ENCODE measurements around the gene PCDHGA6.
"Not testable (repeated sequence)": the region's sequence is repeated elsewhere in the genome, so short reads cannot be mapped to it uniquely, and the experiment has no call there.

The PCDHGA6 gene

DNA sequence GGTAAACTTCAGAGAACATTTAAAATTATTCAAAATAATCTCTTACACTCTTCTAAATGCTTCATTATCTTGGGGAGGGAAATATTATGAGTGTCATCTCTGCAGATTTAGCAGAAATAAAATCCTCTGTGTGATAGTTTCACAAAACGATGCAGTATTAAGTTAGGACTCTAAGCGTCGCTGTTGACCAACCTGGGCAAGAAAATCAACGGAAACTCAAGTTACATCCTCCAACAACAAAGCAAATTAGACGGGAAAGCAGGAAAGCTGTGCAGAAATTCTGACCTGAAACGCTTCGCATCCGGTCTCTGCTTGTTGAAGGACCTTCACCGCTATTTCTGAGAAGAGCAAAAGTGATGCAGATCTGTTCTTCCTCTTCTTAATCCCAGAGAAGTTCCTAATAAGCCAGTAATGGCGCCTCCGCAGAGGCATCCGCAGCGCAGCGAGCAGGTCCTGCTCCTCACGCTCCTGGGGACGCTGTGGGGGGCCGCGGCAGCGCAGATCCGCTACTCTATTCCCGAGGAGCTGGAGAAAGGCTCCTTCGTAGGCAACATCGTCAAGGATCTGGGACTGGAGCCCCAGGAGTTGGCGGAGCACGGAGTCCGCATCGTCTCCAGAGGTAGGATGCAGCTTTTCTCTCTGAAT lies at the start of gene PCDHGA6:
Gene PCDHGA6 (plus strand): TSS at position 219 of the 645 bp plus-strand sequence. CDS start 193 bp downstream, at position 412.
- DNase-seq, result no peak

DNA sequence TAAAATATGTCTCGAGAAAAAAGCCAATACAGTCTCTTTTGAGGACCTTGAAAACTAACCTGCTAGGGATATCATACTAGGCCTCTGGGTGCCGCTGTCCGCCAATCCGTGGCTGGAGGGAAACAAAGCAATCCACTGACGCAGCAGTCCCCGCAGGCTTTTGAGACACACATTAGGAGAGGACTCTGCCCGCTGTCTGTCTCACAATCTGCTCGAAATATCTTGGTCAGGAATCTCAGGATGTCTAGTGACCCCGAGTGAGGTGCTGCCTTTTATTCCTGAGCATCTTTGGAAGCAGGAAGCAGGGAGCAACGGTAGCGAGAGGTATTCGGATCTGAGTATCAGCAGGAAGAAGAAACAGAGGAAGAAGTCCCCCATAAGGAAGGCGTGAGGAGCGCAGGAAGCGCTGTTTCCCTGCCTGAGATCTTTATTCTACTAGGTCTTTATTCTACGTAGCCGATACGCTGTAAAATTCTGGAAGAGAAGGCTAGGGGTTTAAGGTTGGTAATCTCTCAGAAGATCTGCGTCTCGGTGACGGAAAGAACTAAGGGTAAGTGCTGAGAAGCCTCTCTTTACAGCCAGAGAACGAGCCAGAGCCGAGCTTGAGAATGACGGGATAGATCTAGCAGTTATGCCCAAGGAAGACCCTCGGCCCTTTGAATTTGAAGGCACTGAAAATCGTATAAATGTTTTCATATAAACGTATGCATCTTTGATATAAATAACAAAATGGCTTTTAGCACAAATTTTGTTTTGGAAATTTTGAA lies 47.4 kb upstream of the PCDHGA6 start:
- peak; percentile 68 for DNase-seq

DNA sequence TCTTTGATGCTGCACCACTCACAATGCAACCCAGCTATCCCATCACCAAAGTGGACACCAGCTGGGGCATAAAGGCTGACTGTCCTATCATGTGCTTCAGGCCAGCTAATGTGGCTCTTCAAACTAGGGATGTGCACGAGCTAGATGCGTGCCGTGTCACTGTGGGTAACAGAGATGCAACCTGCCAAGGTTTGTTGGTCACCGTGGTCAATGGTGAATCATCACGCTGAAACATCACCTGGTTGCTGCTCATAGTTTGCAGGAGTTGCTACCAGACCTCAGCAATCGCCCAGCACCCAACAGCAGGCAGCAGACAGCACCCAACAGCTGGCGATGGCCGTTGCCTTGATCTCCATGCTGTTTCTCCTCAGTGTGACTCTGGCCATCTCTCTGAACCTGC lies 45.5 kb upstream of the PCDHGA6 start:
- no peak for DNase-seq

DNA sequence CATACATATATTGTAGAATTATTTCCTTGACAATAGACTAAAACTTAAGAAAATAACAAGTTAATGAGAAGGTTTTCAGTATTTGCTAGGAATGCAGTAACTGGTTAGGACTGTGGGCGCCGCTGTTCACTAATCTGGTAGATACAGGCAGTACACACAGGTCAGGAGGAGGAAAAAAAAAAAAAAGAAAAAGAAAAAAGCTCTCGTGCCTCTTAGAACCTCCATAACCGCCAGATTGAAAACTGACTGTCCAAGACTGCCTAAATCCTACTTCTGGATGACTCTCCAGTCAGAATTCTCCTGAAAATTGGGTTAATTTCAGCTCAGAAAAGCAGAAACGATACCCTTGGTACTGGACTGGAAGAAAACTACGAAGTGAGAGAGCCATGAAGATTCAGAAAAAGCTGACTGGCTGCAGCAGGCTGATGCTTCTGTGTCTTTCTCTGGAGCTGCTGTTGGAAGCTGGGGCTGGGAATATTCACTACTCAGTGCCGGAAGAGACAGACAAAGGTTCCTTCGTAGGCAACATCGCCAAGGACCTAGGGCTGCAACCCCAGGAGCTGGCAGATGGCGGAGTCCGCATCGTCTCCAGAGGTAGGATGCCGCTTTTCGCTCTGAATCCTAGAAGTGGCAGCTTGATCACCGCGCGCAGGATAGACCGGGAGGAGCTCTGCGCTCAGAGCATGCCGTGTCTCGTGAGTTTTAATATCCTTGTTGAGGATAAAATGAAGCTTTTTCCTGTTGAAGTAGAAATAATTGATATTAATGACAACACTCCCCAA lies 43.2 kb upstream of the PCDHGA6 start, which contains the start of gene PCDHGA1:
Gene PCDHGA1 (plus strand): TSS at position 216 of the 782 bp plus-strand sequence.
- peak; percentile 12 for DNase-seq

DNA sequence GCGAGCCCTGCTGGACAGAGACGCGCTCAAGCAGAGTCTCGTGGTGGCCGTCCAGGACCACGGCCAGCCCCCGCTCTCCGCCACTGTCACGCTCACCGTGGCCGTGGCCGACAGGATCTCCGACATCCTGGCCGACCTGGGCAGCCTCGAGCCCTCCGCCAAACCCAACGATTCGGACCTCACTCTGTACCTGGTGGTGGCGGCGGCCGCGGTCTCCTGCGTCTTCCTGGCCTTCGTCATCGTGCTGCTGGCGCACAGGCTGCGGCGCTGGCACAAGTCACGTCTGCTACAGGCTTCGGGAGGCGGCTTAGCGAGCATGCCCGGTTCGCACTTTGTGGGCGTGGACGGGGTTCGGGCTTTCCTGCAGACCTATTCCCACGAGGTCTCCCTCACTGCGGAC lies 41.1 kb upstream of the PCDHGA6 start:
- DNase-seq, result not testable (repeated sequence)

DNA sequence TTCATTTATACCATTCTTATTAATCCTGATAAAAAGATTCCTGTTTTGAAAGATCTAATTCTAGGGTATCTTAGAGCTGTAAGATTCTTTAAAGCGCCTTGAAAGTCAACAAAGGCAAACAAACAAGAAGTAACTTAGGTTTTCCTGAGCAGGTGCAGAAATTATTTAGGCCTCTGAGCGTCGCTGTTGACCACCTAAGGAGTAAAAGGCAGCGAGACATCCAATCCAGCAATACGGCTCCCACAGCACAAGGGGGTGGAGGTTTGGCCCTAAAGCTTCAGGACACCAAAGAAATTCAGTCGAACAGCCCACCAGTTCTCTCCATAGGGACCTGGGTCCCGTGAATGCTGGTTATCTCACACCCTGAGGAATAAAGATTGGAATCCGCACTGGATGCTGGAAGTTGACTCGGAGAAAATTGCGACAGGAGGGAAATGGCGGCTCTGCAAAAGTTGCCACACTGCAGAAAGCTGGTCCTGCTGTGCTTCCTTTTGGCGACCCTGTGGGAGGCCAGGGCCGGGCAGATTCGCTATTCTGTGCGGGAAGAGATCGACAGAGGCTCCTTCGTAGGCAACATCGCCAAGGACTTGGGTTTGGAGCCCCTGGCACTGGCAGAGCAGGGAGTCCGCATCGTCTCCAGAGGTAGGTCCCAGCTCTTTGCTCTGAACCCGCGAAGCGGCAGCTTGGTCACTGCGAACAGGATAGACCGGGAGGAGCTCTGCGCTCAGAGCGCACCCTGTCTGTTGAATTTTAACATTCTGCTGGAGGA lies 35.0 kb upstream of the PCDHGA6 start, which contains the start of gene PCDHGA2:
Gene PCDHGA2 (plus strand): TSS at position 223 of the 769 bp plus-strand sequence.
- DNase-seq, result no peak

DNA sequence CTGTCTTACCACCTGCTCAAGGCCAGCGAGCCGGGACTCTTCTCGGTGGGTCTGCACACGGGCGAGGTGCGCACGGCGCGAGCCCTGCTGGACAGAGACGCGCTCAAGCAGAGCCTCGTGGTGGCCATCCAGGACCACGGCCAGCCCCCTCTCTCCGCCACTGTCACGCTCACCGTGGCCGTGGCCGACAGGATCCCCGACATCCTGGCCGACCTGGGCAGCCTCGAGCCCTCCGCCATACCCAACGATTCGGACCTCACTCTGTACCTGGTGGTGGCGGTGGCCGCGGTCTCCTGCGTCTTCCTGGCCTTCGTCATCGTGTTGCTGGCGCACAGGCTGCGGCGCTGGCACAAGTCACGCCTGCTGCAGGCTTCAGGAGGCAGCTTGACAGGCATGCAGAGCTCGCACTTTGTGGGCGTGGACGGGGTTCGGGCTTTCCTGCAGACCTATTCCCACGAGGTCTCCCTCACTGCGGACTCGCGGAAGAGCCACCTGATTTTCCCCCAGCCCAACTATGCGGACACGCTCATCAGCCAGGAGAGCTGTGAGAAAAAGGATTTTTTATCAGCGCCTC lies 32.8 kb upstream of the PCDHGA6 start:
- not testable (repeated sequence) for DNase-seq

DNA sequence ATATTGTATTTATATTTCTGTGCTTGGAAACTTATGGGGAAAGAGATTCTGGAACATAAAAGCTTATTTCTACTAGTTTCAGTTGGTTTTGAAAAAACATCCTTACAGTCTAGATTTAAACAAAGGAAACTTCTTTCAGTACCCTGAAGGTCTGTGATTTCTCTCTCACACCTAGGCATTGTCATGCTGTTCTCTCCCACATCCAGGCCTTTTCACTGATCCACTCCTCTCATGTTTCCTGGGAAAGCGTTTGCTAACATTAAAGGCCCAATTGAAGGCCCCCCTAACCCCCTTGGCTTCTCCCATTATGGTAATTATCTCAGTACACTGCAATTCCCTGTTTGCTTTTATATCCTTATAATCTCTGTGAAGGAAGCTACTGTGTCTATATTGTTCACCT lies 30.9 kb upstream of the PCDHGA6 start:
- DNase-seq, result no peak

DNA sequence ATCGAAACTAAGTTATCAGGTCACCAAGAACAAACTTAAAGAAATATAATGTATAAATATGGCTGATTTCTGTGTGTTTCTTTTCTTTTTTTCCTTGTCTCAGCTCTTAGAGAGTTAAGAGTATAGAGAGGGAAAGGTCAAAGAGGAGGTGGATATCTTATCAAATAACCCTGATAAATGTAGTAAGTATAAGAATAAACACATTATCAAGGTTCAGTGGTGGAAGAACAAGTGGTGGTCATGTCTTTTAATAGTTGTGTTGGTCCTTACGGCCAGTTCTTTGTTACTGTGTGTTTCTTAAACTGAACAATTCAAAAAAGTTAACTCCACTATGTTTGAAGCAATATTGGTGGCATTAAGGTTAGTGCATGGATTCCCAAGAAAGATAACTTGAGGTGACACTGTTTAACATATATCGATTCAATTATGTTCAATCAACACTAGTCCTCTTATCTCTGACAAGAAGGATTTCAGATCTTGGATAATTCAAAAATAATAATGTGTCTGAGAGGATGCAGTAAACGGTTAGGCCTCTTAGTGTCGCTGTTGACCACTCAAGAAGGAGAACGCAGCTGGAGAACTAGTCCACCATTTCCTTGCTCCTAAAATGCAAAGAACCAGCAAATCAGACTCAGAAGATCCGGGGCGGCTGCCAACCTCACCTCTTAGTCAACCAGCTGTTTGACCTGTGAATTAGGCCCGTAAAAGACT lies 30.3 kb upstream of the PCDHGA6 start, which contains the start of gene PCDHGA3:
Gene PCDHGA3 (plus strand): TSS at position 588 of the 711 bp plus-strand sequence. CDS start 205 bp downstream, outside the sequence.
- DNase-seq, result no peak

DNA sequence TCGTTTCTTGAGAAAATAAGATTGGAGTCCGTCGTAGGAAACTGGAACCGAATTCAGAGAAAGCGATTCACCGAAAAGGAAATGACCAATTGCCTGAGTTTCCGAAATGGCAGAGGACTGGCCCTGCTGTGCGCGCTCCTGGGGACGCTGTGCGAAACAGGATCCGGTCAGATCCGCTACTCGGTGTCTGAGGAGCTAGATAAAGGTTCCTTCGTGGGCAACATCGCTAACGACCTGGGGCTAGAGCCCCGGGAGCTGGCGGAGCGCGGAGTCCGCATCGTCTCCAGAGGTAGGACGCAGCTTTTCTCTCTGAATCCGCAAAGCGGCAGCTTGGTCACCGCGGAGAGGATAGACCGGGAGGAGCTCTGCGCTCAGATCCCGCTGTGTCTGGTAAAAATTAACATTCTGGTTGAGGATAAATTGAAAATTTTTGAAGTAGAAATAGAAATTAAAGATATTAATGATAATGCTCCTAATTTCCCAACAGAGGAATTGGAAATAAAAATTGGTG lies 29.7 kb upstream of the PCDHGA6 start:
- DNase-seq, result no peak

DNA sequence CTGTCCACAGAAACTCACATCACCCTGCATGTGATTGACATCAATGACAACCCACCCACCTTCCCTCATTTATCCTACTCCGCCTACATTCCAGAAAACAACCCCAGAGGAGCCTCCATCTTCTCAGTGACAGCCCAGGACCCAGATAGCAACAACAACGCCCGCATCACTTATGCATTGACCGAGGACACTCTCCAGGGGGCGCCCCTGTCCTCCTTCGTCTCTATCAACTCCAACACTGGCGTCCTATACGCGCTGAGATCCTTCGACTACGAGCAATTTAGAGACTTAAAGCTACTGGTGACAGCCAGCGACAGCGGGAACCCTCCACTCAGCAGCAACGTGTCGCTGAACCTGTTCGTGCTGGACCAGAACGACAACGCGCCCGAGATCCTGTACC lies 28.4 kb upstream of the PCDHGA6 start:
- DNase-seq, result no peak

DNA sequence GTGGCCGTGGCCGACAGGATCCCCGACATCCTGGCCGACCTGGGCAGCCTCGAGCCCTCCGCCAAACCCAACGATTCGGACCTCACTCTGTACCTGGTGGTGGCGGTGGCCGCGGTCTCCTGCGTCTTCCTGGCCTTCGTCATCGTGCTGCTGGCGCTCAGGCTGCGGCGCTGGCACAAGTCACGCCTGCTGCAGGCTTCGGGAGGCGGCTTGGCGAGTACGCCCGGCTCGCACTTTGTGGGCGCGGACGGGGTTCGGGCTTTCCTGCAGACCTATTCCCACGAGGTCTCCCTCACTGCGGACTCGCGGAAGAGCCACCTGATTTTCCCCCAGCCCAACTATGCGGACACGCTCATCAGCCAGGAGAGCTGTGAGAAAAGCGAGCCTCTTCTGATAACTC lies 27.7 kb upstream of the PCDHGA6 start:
- DNase-seq, result not testable (repeated sequence)

DNA sequence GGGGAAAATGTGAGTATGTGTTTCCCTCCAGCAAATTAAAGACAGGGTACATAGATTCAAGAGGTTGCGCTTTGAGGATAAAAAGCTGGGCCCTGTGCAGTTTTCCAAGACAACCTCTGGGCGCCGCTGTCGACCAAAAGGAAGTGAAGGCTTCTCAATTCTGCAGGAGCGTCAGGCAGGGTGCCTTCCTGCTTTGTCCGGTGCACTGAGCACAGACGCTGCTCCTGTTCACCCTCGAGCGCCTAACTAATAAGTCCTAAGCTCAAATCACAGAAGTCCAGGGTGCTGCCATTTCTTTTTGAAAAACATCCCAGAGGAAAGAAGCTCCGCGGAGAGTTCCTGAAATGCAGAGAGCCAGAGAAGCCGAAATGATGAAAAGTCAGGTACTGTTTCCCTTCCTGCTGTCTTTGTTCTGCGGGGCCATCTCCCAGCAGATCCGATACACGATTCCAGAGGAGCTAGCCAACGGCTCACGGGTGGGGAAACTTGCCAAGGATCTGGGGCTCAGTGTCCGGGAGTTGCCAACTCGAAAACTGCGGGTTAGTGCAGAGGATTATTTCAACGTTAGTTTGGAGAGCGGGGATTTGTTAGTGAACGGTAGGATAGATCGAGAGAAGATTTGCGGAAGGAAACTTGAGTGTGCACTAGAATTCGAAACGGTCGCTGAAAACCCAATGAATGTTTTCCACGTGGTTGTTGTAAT lies 23.6 kb upstream of the PCDHGA6 start, which contains the start of gene PCDHGB1:
Gene PCDHGB1 (plus strand): TSS at position 183 of the 703 bp plus-strand sequence. CDS start 162 bp downstream, at position 345.
- peak; percentile 27 for DNase-seq

DNA sequence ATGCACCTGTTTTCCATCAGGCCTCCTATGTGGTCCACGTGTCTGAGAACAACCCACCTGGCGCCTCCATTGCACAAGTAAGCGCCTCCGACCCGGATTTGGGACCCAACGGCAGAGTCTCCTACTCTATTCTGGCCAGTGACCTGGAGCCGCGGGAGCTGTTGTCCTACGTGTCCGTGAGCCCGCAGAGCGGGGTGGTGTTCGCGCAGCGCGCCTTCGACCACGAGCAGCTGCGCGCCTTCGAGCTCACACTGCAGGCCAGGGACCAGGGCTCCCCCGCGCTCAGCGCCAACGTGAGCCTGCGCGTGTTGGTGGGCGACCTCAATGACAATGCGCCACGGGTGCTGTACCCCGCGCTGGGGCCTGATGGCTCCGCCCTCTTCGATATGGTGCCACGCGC lies 22.1 kb upstream of the PCDHGA6 start:
- no peak for DNase-seq

DNA sequence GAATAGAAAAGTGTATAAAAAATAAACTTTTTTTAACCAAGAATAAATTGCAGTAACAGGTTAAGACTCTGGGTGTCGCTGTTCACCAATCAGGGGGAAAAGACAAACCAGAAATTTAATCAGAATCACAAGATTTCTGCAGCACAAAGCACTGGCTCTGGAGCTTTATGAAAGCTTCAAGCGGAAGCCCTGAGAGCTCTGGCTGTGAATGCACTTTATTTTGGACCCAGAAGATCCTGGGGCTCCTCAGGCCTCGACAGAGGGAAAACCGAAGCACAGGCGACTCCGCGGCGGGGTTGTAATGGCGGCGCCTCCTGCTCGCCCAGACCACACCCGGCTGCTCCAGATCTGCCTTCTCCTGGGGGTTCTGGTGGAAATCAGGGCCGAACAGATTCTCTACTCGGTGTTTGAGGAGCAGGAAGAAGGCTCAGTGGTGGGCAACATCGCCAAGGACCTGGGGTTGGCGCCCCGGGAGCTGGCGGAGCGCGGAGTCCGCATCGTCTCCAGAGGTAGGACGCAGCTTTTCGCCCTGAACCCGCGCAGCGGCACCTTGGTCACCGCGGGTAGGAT lies 18.7 kb upstream of the PCDHGA6 start, which contains the start of gene PCDHGA4:
Gene PCDHGA4 (plus strand): TSS at position 122 of the 570 bp plus-strand sequence. CDS start 87 bp downstream, at position 209.
- DNase-seq, result no peak

DNA sequence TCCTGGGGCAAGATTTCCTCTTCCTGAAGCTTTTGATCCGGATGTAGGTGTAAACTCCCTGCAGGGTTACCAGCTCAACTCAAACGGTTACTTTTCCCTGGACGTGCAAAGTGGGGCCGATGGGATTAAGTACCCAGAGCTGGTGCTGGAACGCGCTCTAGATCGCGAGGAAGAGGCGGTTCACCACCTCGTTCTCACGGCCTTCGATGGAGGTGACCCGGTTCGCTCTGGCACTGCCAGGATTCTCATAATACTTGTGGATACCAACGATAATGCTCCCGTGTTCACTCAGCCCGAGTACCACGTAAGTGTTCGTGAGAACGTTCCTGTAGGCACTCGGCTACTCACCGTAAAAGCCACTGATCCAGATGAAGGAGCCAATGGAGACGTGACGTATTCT lies 18.1 kb upstream of the PCDHGA6 start:
- no peak for DNase-seq

DNA sequence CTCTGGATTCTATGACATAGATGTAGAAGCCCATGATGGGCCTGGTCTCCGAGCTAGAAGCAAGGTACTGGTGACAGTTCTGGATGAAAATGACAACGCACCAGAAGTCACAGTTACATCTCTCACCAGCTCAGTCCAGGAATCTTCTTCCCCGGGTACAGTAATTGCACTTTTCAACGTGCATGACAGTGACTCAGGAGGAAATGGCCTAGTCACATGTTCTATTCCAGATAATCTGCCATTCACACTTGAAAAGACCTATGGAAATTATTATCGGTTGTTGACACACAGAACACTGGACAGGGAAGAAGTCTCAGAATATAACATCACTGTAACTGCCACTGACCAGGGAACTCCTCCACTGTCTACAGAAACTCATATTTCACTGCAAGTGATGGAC lies 17.6 kb upstream of the PCDHGA6 start:
- no peak for DNase-seq

DNA sequence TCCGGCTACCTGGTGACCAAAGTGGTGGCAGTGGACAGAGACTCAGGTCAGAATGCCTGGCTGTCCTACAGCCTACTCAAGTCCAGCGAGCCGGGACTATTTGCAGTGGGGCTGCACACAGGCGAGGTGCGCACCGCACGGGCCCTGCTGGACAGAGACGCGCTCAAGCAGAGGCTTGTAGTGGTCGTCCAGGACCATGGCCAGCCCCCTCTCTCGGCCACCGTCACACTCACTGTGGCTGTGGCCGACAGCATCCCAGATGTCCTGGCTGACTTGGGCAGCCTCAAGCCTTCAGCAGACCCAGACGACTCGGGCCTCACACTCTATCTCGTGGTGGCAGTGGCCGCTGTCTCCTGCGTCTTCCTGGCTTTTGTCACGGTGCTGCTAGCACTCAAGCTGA lies 16.7 kb upstream of the PCDHGA6 start:
- no peak for DNase-seq

DNA sequence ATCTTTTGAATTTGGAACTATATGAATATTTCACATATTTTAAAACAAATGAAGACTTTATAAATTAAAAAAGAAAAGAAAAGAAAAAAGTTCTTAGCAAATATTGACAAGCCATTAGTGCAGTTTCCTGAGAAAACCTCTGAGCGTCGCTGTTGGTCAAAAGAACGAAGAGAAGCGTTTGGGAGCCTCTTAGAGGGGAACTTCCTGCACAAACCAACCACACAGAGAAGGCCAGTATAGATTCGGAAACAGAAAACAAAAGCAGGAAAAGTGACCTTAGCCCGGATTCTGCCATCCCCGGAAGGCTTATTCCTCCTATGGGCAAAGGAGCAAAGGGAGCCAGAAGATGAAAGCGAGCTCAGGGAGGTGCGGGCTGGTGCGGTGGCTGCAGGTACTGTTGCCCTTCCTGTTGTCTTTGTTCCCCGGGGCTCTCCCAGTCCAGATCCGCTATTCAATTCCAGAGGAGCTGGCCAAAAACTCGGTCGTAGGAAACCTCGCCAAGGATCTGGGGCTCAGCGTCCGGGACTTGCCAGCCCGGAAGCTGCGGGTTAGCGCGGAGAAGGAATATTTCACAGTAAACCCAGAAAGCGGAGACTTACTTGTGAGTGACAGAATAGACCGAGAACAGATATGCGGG lies 13.8 kb upstream of the PCDHGA6 start, which contains the start of gene PCDHGB2:
Gene PCDHGB2 (plus strand): TSS at position 205 of the 637 bp plus-strand sequence. CDS start 142 bp downstream, at position 347.
- DNase-seq, result peak; percentile 30
